T-helper 1 cell (primary cell): ENCODE data around the gene MGAT4A.
A peak's percentile ranks its signal among the peaks of the same experiment; 100 is the strongest.

ENCODE experiments used
- DNase-seq, 5 donors: peaks; one replicate each; pipeline ENCODE4 v3.0.0-alpha.2; 2012 to 2020

The MGAT4A gene

GRCh38 chr2:98569915-98570314, 161.0 kb downstream of the MGAT4A start:
- no peak for DNase-seq

DNA sequence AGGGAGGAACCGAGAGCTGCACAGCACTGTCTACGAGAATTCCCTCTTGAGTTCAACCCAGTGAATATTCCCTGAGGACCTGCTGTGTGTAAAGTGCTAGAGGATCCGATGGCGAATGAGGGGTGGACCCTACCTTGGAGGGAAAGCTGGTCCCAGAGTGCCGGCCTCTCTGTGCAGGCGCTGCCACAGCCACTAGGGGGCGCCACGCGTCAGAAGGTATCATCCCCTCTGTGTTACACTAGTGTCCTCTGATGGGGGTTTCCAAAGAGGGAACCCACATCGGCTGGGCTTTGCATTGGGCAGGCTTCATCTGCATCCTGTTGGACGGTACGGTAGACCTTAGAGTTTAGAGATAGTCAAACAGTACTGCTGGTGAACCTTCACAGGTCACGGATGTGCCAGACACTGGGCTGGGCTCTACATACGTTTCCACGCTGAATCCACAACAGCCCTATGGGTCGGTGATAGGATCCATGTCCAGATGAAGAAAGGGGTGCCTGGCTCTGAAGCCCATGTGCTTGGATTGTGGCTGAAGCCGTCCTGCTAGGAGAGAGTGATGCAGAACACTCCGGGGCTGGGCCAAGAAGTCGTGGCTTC, 161.6 kb downstream of the MGAT4A start:
- peak; percentile 26 to 69 (median 53) for DNase-seq
